Suppressor macrophage treated with lipopolysaccharide for 4 hours (primary cell): ENCODE measurements around the gene LPCAT1.
"Not testable (repeated sequence)": the region's sequence is repeated elsewhere in the genome, so short reads cannot be mapped to it uniquely, and the experiment has no call there.

Experiments used
- DNase-seq: peaks from one replicate; pipeline ENCODE4 v3.0.0-alpha.2; 2020

LPCAT1 gene

DNA sequence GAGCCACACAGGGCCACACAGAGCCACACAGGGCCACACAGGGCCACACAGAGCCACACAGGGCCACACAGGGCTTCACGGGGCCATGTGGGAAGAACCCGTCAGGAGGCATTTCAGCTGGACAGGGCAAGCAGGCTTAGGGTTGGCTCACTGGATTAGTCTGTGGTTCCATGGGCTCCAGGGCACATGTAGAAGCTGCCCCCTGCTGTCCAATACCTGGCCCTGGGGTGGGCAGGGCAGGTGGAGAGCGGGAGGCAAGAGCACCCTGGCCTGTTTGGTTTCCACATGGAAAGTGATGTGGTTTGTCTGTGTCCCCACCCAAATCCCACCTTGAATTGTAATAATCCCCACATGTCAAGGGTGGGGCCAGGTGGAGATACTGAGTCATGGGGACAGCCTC lies 16.4 kb upstream of the LPCAT1 start:
- no peak for DNase-seq

DNA sequence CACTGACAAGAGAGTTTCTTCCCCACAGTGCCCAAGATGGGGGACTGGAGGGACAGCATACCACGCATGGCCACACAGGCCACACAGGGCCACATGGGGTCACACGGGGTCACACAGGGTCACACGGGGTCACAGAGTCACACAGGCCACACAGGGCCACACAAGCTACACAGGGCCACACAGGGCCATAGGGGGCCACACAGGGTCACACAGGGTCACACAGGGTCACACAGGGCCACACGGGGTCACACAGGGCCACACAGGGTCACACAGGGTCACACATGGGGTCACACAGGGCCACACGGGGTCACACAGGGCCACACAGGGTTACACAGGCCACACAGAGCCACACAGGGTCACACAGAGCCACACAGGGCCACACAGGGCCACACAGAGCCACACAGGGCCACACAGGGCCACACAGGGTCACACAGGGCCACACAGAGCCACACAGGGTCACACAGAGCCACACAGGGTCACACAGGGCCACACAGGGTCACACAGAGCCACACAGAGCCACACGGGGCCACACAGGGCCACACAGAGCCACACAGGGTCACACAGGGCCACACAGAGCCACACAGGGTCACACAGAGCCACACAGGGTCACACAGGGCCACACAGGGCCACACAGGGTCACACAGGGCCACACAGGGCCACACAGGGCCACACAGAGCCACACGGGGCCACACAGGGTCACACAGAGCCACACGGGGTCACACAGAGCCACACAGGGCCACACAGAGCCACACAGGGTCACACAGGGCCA lies 15.8 kb upstream of the LPCAT1 start:
- DNase-seq = not testable (repeated sequence)

DNA sequence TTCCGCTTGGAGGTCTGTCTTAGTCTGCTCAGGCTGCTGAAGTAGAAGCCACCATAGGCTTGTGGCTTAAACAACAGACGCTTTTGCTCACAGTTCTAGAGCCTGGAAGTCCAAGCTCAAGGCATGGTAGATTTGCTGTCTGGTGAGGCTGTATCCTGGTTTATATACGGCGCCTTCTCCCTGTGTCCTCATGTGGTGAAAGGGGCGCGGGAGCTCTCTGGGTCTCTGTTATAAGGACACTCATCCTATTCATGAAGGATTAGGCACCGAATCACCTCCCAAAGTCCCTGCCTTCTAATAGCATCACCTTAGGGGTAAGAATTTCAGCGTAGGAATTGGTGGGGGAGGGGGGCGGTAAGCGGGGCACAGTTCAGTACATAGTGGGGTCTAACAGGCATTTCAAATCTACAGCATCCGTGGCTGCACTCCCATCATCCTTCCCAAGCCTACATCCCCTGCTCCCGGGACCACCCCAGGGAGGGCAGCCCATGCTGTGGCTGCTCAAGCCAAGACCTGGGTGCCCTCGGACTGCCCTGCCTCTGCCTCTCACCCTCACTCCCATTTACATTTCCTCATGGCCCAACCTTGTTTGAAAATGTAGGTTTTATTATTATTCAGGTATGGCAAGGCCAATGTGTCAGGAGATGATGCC lies 15.1 kb upstream of the LPCAT1 start:
- DNase-seq = no peak

- no peak for DNase-seq
Measured at GRCh38 chr5:1538276-1538675, 14.5 kb upstream of the LPCAT1 start.

DNA sequence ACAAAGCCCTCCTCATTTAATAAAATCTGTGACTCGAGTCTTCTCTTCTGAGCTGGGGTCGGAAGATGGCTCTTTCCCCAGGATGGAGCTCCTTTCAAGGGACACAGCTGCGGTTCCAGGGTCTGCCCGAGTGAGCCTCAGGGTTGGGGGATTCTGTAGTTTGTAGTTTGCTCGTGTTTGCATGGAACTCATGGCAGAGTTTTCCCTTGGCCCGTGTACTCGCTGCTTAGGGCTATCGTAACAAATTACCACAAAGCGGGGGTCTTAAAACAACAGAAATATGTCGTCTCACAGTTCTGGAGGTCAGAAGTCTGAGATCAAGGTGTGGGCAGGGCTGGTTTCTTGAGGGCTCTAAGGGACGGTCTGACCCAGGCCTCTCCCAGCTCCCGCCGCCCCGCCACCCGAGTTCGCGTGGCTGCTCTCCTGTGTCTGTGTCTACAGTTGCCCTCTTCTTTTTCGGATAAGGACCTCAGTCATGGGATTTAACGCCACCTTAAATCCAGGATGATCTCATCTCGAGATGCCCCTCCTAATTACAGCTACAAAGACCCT lies 13.9 kb upstream of the LPCAT1 start:
- no peak for DNase-seq

- peak; percentile 56 for DNase-seq
Measured at GRCh38 chr5:1536871-1537602, 13.3 kb upstream of the LPCAT1 start.

- peak; percentile 60 for DNase-seq
Measured at GRCh38 chr5:1536322-1536845, 12.6 kb upstream of the LPCAT1 start.

GRCh38 chr5:1535646-1536045 lies 11.9 kb upstream of the LPCAT1 start:
- no peak for DNase-seq

DNA sequence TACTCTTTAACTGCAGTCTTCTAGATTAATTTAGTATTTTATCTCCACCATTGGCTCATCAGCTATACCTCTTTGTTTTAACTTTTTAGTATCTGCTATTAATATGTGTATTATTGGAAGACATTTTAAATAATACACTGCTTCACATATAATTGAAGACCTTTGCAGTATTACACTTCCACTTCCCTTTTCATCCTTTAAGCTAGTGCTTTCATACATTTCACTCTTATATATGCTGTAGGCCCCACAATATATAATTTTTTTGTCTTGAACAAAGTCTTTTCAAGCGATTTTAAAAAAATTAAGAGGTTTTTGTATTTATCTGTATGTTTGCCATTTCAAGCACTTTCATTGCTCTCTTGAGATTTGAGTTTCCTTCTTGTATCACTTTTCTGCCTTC lies 8.6 kb upstream of the LPCAT1 start:
- DNase-seq = no peak

- no peak for DNase-seq
Measured at GRCh38 chr5:1529498-1529897, 5.7 kb upstream of the LPCAT1 start.

DNA sequence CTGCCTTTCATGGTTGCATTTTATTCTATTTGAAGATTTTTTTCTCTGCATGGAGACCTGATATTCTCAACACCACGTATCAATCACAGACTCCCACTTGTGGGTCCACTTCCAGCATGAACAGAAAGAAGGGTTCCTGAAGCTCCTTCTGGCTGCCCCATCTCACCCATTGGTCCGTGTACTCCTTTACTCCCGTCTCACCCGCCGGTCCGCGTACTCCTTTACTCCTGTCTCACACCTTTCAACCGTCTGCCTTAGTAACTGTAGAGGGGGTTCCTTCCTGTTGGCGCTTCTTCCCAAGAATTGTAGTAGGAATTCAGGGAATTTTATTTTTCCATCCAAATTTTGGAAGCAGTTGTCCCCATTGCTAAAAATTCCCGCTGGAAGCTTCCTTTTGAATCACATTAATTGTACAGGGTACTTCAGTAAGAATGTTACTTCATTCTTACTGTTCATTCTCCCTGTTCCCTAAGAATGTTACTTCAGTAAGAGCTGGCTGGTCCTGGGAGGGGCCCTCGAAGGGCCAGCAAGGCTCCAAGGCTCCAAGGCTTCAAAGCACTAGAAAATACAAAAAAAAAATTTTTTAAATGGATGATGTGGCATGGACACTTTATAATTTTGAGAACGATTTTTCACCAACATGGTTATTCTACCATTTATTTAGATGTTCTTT lies 3.9 kb upstream of the LPCAT1 start:
- no peak for DNase-seq

DNA sequence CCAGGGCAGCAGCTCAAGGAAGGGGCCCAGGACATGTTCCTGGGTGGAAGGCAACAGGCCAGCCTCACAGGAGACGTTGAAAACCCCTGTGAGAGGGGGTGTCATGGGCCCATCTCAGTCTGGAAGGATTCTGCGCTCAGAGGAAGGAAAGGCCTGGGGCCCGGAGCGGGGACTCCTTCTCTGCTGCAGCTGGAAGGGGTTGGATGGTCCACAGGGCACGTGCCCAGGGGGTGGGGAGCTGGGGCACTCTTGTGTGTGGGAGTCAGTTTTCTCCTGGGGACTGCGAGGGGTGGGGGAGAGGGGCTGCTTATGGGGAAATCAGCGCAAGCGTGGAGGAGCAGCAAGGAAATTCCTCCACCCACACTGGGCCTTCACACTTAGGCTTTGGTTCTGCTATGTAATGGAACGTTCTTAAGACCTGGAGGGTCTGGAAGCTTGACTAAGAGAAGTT lies 2.9 kb upstream of the LPCAT1 start:
- DNase-seq = no peak

- DNase-seq = no peak
Measured at GRCh38 chr5:1526190-1526631, 2.5 kb upstream of the LPCAT1 start.

DNA sequence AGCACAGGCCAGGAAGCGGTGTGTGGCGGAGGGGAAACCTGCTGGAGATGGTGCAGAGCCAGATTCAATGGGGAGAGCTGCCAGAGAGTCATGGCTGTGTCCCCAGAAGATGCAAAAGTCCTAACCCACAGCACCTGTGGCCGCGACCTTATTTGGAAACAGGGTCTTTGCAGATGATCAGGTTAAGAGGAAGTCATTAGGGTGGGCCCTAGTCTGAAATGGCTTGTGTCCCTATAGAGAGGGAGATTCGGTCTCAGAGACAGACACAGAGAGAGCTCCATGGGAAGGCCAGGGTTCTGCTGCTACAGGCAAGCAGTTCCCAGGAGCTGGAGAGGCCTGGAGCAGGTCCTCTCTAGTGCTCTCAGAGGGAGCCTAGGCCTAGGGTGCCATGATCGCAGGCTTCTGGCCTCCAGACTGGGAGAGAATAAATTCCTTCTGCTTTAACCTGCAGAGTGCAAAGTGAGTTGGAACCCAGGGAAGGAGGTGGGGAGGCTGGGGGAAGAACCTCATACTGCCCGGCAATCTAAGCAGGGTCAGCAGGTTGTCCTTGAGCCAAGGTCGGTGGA lies 1.9 kb upstream of the LPCAT1 start:
- no peak for DNase-seq

- no peak for DNase-seq
Measured at GRCh38 chr5:1524799-1525623, 1.3 kb upstream of the LPCAT1 start.

DNA sequence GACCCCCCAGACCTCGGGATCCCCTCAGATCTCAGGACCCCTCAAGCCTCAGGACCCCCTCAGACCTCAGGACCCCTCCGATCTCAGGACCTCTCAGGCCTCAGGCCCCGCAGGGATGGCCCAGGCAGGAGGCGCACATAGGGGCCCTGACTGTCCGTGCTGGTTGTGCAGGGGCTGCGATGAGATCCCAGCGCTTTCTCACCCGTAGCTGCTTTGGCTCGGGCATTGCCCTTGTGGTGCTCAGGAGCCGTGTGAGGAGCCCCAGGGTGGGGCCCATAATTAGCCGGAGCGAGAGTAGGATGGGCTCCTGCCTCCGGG lies 680 bp upstream of the LPCAT1 start:
- DNase-seq = no peak

GRCh38 chr5:1523480-1523792 lies 324 bp downstream of the LPCAT1 start:
- DNase-seq = no peak

DNA sequence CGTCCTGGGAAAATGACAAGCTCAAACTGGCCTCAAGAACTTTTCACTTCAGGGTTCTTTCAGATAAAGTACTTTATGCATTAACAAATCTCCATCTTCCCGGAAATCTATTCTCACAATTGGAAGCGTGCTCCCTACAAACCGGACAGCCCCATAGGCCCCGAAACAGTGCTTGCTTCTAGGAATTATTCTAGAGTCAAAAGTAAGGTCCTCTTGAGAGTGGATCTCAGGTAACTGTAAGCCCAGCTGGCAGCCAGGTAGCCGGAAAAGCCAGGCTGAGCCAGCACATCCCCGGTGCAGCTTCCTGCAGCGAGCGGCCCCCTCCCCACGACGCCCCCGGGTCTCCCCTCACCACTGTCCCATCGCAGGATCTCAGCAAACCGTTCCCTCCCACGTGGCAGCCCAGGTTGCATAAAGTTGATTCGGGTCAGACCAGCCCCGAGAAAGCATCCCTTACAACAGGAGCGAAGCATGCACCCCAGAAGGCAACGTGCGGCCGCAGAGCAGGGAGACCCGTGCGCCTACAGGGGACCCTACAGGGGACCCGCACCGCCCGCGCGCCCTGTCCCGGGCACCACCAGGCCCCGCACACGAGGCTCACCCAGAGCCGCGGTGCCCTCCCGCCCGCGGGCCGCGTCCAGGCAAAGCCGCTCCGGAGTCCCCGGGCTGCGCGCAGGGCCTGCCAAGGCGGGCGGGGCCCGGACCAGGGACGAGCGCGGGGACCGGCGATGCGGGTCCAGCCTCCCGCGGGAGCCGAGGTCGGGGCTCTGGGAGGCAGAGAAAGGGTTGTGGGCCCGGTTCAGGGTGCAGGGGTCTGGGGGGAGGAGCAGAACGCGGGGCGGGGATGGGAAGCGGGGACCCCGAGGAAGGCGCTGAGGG lies 920 bp downstream of the LPCAT1 start:
- DNase-seq = peak; percentile 48

- peak; percentile 46 for DNase-seq
Measured at GRCh38 chr5:1521671-1522600, 1.8 kb downstream of the LPCAT1 start.
